Motor neuron (in vitro differentiated cells): ENCODE measurements around the gene CELF2. TPM values are rescaled to one million over a fixed set of nuclear protein-coding genes. Genes with fewer than 3 reads are reported as not detected.

Experiments
- ATAC-seq, 8 experiments: fragments of 200-7000 bp; cut with Tn5 transposase; replicated peaks in 6 of 8; 2 replicates each; pipeline ENCODE4 v1.8.0; 2021; ENCODE audit warnings: mild to moderate bottlenecking in 8 of 8, moderate library complexity in 8 of 8
- H3K27ac ChIP-seq, 2 donors: fragments of 250-450 bp; sonication (Bioruptor Pico); 2 replicates each; pipeline ENCODE4 v1.9.0; 2021; ENCODE audit warnings: antibody characterized with exemption in 2 of 2, mild to moderate bottlenecking in 2 of 2, moderate library complexity in 1 of 2
- H3K4me1 ChIP-seq, 2 donors: fragments of 250-450 bp; sonication (Bioruptor Pico); replicated peaks in 1 of 2; 2 replicates each; pipeline ENCODE4 v1.6.1; 2021; ENCODE audit warnings: antibody characterized with exemption in 2 of 2, mild to moderate bottlenecking in 2 of 2, moderate library complexity in 1 of 2
- H3K4me3 ChIP-seq, 5 donors: fragments of 250-450 bp; sonication (Bioruptor Pico); 2 replicates each; pipeline ENCODE4 v1.9.0; 2021; ENCODE audit warnings: antibody characterized with exemption in 5 of 5, mild to moderate bottlenecking in 5 of 5, moderate library complexity in 4 of 5
- WGBS, 10 experiments: fragments of 450-650 bp; shearing (Covaris generic); methylation state at CpG; one replicate each; pipeline ENCODE4 v1.0.0; 2022; 5-methylcytosine and 5-hydroxymethylcytosine counted together
- in situ Hi-C, 9 experiments: fragments of 400-800 bp; cut with MboI; loops; one replicate each; pipeline ENCODE4 v1.15.0; 2021; ENCODE audit warnings: low sequenced_read_pairs in 9 of 9, low pct_unique_long_range_greater_than_20kb in 2 of 9; ENCODE audit not compliant: unreplicated experiment in 9 of 9
- total RNA-seq, 8 experiments: library from RNA; unstranded; fragments of 300-600 nt; gene quantifications; 2 replicates each; pipeline versions ENCODE4 v1.2.3 to v1.2.4, GENCODE V29; 2022

CELF2 gene
- 10 to 100 TPM; 10.4 to 60.9 (median 15.6) TPM for total RNA-seq

DNA sequence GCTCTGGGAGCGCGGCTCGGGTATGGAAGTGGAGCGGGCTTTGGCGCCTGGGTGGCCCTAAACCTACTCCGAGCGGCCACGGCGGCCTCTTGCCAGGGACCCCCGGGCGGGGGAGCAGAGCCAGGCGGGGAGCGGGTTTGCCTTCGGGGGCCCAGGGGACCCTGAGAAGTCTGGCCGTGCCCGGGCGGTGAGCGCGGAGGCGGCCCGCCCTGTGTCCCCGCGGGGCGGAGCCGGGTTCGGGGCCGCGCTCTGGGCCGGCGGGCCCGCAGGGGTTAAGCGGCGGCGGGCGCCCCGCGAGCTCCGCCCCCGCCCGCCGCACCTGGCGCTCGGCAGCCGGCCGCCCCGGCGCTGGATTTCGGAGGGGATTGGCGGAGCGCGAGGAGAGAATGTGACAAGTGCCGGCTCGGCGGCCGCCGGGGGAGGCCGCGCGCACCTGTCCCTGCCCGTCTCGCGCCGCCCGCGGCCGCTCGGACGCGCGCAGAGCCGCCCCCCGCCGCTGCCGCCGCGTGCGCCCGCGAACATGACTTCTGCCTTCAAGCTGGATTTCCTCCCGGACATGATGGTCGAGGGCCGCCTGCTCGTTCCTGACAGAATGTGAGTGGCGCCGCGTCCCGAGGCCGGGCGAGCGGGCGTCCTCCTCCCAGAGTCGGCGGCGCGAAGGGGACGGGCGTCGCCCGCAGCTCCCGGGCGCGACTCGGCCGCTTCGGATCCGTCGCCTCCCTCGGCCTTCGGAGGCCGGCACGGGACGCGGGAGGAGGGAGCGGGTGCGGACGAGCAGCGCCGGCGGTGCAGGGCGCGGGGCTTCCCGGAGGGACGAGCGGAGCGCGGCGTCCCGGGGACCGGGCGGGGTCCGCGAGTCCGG is at the start of gene CELF2:
TSS of gene CELF2 (plus strand) at position 303 of the 862 bp plus-strand sequence. CDS start at position 521, 218 bp downstream.
- ATAC-seq, result peak; percentile 60 to 89 (median 85)
- H3K4me3 ChIP-seq, result peak within 1 kb of the TSS; percentile 55 to 98 (median 79)
- WGBS, 10 experiments, result 0 to 2% (median 0%) methylated on average over 3 to 20 of the region's 133 CpGs; no CpG with 5 or more reads in 6 of the 10 experiments
- H3K27ac ChIP-seq, result peak within 1 kb of the TSS; percentile 54 to 68
- in situ Hi-C loops, result no loop called here
- peaks cover 11 to 24% of the 10 kb centered on the region in 2 donors for H3K4me1 ChIP-seq

DNA sequence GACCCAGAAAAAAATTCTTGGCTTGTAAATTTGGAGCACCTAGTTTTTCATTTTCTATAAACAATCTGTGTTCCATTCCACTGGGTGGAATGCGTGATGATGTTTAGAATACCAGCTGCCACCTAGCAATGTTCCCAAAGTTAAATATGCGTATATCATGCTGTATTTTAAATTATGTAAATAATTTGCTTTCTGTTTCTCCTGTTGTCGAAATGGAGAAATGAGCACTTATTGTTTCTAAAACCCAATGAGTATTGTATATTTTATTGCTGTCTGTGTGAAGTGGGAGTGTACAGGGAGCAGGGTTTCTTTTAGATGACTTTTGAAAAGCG is 49.4 kb upstream of the CELF2 start:
- no peaks in the 10 kb centered on the region for H3K4me1 ChIP-seq
- peak in 3 of 8 experiments; percentile 68 to 81 (median 73) for ATAC-seq
- WGBS, 10 experiments, result 20 to 100% (median 90%) methylated on average over 1 to 4 of the region's 4 CpGs
- no peak overlapping the region for H3K4me3 ChIP-seq
- in situ Hi-C loops, result no loop called here
- no peak overlapping the region for H3K27ac ChIP-seq

DNA sequence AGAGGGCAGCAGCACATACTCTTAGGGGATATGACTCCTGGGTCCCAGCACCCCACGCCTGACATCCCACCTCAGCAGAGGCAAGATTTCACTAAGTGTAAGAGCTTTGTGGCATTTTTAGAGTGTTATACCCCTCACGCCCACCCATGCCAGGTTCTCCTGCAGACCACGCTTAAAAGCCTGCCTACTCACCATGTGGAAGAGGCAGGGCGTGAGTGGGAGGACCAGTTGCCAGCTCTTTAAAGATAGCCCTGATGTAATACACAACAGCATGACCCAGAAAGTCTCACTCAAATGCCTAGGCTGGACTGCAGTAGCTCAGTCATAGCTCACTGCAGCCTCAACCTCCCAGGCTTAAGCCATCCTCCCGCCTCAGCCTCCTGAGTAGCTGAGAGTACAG is 44.4 kb upstream of the CELF2 start:
- Histone ChIP-seq H3K4me1 (no peaks in the 10 kb centered on the region), H3K27ac (no peak overlapping the region), H3K4me3 (no peak overlapping the region)
- ATAC-seq, result no peak
- in situ Hi-C loops, result no loop called here
- 66 to 100% (median 100%) methylated on average over 1 to 3 of the region's 5 CpGs; no CpG with 5 or more reads in 5 of the 10 experiments for WGBS, 10 experiments

DNA sequence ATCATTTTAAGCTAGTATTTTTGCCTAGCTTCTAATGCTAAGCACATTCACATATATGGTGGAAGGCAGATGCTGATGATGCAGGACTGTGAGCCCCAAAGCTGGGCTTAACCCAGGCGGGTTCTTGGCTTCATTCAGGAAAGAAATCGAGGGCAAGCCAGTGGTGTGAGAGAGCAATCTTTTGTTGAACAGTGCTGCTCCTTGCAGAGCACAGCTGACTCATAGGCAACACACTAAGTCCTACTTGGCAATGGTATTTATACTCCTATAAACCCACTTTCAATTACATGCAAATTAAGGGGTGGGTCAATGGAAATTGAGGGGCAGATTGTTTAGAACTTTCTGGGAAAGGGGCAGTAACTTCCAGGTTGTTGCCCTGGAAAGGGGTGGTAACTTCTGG is 42.0 kb upstream of the CELF2 start:
- in situ Hi-C loops, result no loop called here
- no peaks in the 10 kb centered on the region for H3K4me1 ChIP-seq
- H3K27ac ChIP-seq, result no peak overlapping the region
- no peak overlapping the region for H3K4me3 ChIP-seq
- ATAC-seq, result peak in 2 of 8 experiments; percentile 20
- WGBS, 10 experiments, result 10 to 100% (median 87%) methylated on average over 1 to 2 of the region's 2 CpGs; no CpG with 5 or more reads in 5 of the 10 experiments

DNA sequence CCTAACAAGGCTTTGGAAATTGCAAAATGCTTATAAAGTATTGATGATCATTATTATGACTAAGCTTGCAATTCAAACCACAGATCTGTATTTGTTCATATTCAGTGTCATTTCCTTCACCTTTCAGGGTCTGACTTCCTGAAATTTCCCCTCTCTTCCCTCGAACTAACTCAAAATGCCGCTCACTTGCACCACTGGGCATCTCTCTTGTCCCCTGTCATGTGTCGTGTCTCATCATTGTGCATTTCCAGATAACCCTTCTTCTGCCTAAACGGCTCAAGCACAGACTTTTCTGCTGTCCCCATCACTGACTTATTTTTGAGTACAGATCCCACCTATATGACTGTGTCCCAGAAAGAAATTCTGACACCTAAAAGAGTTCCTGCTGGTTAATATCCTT is 41.0 kb upstream of the CELF2 start:
- H3K27ac ChIP-seq, result no peak overlapping the region
- H3K4me3 ChIP-seq, result no peak overlapping the region
- ATAC-seq, result no peak
- 38 to 100% (median 80%) methylated on average over 1 to 3 of the region's 4 CpGs; no CpG with 5 or more reads in 3 of the 10 experiments for WGBS, 10 experiments
- in situ Hi-C loops, result no loop called here
- no peaks in the 10 kb centered on the region for H3K4me1 ChIP-seq

DNA sequence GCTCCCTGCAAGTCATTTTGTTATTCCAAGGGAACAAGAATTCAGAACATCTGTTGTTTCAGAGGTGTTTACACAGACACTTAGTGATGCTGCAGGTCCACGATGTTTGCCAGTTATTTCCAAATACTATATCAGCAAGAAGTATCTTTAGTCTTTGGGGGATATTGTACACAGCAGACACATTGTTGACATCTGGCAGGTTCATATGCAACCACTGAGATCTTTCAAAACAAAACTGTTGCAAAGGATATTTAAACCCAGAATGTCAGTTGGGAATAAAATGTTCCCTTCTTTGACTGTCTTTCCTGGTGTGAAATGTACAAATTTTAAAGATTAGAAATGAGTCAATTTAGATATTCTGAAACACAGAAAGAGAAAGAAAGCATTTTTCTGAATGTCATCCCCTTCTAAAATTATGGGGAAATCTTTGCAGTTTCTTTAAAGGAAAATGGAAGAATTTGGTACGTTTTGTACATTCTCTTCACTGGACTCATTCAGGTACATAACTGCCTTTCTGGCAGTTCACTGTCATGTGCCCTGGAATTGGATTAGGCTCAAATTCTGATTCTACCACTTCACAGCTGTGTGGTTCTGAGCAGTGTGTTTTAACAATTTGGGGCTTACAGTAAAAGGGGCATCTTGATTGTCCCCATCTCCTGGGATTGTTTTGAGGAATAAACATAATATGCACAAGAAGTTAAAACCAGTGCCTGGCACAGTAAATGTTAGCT is 40.3 kb upstream of the CELF2 start:
- Histone ChIP-seq H3K27ac (no peak overlapping the region), H3K4me3 (no peak overlapping the region), H3K4me1 (no peaks in the 10 kb centered on the region)
- no peak for ATAC-seq
- 20 to 85% (median 76%) methylated on average over 1 to 2 of the region's 2 CpGs; no CpG with 5 or more reads in 4 of the 10 experiments for WGBS, 10 experiments
- in situ Hi-C loops, result no loop called here

DNA sequence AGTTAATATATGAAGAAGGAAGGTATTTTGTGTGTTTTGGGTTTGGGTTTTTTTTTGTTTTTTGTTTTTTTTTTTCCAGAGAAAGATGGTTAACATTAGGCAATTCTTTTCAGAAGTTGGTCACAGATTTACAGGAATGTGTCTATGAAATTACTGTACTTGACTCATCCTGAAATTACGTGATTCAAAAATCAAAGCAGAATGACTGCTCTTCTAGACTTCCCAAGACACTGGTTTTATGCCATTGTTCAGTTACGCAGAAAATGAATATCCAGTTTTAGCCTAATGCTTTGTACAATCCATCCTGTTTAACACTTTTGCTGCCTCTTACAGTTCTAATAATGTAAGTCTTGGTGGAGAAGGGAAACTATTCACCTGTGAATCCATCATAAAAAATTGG is 39.7 kb upstream of the CELF2 start:
- no peak for ATAC-seq
- Histone ChIP-seq H3K4me1 (no peaks in the 10 kb centered on the region), H3K4me3 (no peak overlapping the region), H3K27ac (no peak overlapping the region)
- whole genome bisulfite sequencing, 10 experiments, result 0 to 100% (median 77%) methylated on average over 1 to 2 of the region's 2 CpGs; no CpG with 5 or more reads in 1 of the 10 experiments
- in situ Hi-C loops, result no loop called here

DNA sequence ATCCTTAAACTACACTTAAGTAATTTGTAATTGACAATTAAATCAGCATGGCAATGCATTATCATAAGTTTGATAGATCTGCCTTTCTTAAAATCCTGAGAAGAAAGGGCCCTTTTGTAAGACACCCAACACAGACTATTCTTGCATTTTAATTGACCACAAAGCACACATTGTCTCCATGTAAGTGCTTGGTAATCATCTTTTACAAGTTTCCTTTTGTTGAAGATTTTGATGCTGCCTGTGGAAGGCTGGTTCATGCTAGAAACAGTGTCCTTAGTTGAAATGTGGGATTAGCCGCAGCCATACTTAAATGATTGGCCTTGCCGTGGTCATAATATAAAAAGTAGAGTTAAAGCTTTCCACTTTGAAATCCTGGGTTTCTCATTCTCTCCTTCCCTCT is 32.3 kb upstream of the CELF2 start:
- H3K4me1 ChIP-seq, result no peaks in the 10 kb centered on the region
- no peak overlapping the region for H3K4me3 ChIP-seq
- no peak for ATAC-seq
- no peak overlapping the region for H3K27ac ChIP-seq
- in situ Hi-C loops, result no loop called here
- WGBS, 10 experiments, result 80 to 100% (median 89%) methylated on average over 1 to 2 of the region's 2 CpGs; no CpG with 5 or more reads in 2 of the 10 experiments

DNA sequence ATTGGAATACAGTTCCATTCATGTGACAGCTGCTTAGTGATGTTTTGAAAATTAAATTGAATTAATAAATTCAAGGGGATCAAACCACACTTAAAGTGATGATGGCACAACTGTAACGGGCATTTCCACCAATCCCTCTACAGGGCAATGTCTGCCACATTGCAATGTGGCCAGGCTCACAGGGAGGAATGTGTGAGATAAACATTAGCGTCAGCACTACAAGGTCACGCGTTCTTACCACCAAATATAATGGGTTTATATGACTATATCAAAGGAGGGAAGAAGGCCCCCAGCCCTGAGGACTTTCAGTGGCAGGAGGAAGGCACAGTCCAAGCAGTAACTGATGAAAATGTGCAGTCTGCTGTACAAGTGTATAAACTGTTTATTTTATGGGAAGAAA is 31.1 kb upstream of the CELF2 start:
- in situ Hi-C loops, result no loop called here
- 60 to 100% (median 100%) methylated on average over 1 to 4 of the region's 4 CpGs; no CpG with 5 or more reads in 1 of the 10 experiments for WGBS, 10 experiments
- ATAC-seq, result no peak
- Histone ChIP-seq H3K4me1 (no peaks in the 10 kb centered on the region), H3K27ac (no peak overlapping the region), H3K4me3 (no peak overlapping the region)

DNA sequence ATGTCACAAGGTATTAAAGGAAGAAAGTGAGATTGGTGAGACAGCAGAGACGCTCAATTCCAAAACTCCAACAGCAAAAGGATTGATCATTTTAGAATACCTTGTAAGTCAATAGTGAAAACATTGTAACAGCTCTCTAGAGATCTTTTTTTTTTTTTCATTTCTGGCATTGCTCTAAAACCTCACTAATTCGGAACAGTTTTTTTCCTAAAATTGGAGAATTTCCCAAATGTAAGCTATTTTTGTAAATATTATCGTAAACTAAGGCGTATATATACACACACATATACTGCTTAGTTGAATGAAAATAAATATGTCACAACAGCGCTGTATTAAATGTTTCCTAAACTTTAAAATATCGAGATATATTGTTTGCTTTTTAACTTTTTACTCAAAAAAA is 30.6 kb upstream of the CELF2 start:
- 51 to 100% (median 87%) methylated on average over 1 to 6 of the region's 6 CpGs for WGBS, 10 experiments

DNA sequence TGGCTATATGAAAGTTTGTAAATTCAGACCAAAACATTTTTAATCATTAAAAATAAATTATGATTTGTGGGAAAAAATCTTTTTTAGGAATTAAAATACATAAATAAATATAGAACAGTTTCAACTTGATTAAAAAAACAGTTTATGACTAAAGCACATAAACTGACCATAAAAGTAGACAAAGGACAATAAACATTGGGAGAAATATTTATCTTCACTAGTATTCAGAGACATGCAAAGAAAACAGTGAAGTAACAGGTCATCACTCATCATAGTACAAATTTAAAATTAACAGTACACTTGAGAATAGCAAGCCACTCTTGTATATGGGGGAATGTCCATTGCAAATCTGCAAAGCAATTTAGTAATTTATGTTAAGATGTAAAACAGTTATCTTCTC is 28.0 kb upstream of the CELF2 start:
- in situ Hi-C loops, result no loop called here
- ATAC-seq, result no peak
- Histone ChIP-seq H3K4me3 (no peak overlapping the region), H3K27ac (no peak overlapping the region), H3K4me1 (no peaks in the 10 kb centered on the region)

More for the DNA sequence above, 30.6 kb upstream of the CELF2 start:
- in situ Hi-C loops, result no loop called here
- Histone ChIP-seq H3K27ac (no peak overlapping the region), H3K4me3 (no peak overlapping the region), H3K4me1 (no peaks in the 10 kb centered on the region)
- no peak for ATAC-seq

DNA sequence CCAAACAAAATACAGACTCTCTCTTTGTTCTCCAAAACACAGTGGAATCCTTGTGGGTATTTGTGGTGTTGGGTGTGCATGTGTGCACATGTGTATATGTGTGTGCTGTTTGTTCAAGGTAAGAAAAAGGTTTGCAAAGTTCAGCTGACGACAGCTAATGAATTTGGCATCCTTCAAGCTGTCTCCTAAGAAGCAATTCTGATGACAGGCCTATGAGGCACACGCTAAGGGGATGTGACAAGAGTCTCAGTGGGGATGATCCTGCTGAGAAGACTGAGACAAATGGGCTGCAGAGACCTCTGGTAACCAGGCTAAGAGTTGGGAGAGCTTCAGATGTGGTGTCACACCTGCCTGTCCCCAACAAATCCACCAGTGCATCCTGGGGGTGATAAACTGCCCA is 26.5 kb upstream of the CELF2 start:
- ATAC-seq, result no peak
- no peak overlapping the region for H3K27ac ChIP-seq
- in situ Hi-C loops, result no loop called here
- H3K4me1 ChIP-seq, result no peaks in the 10 kb centered on the region
- H3K4me3 ChIP-seq, result no peak overlapping the region
- WGBS, 10 experiments, result 30 to 94% (median 75%) methylated on average over 1 to 2 of the region's 2 CpGs; no CpG with 5 or more reads in 3 of the 10 experiments

DNA sequence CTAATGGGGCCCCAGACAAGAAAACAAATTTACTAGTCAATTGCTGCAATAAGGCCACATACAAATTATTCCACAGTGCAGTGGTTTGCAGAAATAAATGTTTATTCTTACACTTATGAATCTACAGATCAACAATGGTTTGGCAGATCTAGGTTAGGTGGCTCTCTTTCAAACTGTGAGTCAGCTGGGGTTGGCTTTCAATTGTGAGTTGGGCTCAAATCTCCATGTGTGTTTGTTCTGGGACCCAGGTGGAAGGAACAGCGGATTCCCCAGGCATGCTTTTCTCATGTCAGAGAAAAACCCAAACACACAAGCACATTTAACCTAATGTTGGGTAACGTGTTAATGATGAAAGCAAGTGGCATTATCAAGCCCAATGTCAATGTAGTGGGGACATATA is 25.6 kb upstream of the CELF2 start:
- H3K4me3 ChIP-seq, result no peak overlapping the region

More for the DNA sequence above, 25.6 kb upstream of the CELF2 start:
- Histone ChIP-seq H3K4me1 (no peaks in the 10 kb centered on the region), H3K27ac (no peak overlapping the region)
- in situ Hi-C loops, result no loop called here
- 0 to 100% (median 92%) methylated on average over 1 to 2 of the region's 2 CpGs; no CpG with 5 or more reads in 3 of the 10 experiments for WGBS, 10 experiments
- ATAC-seq, result no peak
